GM13976 (cell line): ENCODE results near the gene ANKRD13A.

Source experiments
- DNase-seq: peaks from one replicate; pipeline ENCODE4 v3.0.0; 2012; ENCODE audit warnings: low spot score
- CTCF ChIP-seq: IDR thresholded peaks from 2 replicates; pipeline ENCODE4 v1.5.1; 2012; ENCODE audit warnings: borderline replicate concordance, mild to moderate bottlenecking; ENCODE audit not compliant: insufficient read depth; ENCODE audit errors: extremely low read depth, missing control alignments, control extremely low read depth
- in situ Hi-C: fragments of 300-500 bp; cut with MboI; formaldehyde crosslinking; loops from one replicate; pipeline ENCODE4 v1.12.0; 2022; ENCODE audit warnings: low sequenced_read_pairs, mixed read lengths, inconsistent platforms; ENCODE audit not compliant: unreplicated experiment

ANKRD13A gene

GRCh38 chr12:109963743-109964429 is 35.3 kb upstream of the ANKRD13A start:
- DNase-seq, result no peak
- TF ChIP-seq CTCF, result no peak
- in situ Hi-C loops, result no loop called here

- in situ Hi-C loops, result no loop called here
- DNase-seq, result no peak
- no peak for TF ChIP-seq CTCF
Observed at GRCh38 chr12:109966546-109966945, 32.7 kb upstream of the ANKRD13A start.

- TF ChIP-seq CTCF, result no peak
- in situ Hi-C loops, result no loop called here
- no peak for DNase-seq
Observed at GRCh38 chr12:109967383-109968031, 31.7 kb upstream of the ANKRD13A start.

- TF ChIP-seq CTCF, result no peak
- in situ Hi-C loops, result no loop called here
- no peak for DNase-seq
Observed at GRCh38 chr12:109968032-109968420, 31.2 kb upstream of the ANKRD13A start.

GRCh38 chr12:109968801-109969200 is 30.4 kb upstream of the ANKRD13A start:
- DNase-seq, result no peak
- TF ChIP-seq CTCF, result no peak
- in situ Hi-C loops, result no loop called here

GRCh38 chr12:109972821-109973220 is 26.4 kb upstream of the ANKRD13A start:
- no peak for TF ChIP-seq CTCF
- DNase-seq, result no peak
- in situ Hi-C loops, result no loop called here
